ENCODE results near the gene NTSR1.

The NTSR1 gene

DNA sequence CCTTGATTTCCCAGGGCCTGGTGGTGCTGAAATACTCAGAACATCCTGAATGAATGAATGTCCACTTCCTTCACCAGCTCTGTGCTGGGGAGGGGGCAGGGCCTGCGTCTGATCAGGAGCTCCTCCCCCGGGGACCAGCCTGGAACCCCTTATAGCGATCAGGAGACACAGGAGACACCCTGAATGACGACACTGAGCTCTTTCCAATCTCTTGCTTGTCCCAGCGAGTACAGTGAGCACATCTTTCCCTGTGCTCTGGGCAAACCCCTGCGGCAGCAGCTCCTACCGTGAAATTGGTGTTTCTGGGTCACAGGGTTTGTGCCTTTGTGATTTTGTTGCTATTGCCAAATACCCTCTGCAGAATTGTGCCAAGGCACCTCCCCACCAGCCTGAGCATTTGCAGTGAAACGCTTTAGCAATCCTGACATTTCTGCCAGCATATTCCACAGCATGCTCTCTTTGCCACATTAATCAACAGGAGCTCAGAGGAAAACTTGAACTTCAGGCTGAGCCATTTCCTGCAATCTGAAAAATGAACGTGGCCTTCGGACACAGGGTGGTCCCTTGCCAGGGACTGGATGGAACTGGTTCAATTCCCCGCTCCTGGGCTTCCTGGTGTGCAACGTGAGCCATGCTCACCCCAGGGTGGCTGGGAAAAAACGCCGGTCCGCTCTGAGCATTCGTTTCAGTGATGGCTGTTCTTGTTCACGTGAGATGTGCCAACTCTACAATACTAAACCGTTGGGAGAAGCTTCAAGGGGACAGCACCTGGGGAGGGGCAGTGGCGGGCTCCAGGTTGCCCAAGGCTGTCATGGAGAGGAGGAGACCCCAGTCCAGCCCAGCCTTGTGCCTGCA lies 64.6 kb downstream of the NTSR1 start:
- DNase-seq: no peak

DNA sequence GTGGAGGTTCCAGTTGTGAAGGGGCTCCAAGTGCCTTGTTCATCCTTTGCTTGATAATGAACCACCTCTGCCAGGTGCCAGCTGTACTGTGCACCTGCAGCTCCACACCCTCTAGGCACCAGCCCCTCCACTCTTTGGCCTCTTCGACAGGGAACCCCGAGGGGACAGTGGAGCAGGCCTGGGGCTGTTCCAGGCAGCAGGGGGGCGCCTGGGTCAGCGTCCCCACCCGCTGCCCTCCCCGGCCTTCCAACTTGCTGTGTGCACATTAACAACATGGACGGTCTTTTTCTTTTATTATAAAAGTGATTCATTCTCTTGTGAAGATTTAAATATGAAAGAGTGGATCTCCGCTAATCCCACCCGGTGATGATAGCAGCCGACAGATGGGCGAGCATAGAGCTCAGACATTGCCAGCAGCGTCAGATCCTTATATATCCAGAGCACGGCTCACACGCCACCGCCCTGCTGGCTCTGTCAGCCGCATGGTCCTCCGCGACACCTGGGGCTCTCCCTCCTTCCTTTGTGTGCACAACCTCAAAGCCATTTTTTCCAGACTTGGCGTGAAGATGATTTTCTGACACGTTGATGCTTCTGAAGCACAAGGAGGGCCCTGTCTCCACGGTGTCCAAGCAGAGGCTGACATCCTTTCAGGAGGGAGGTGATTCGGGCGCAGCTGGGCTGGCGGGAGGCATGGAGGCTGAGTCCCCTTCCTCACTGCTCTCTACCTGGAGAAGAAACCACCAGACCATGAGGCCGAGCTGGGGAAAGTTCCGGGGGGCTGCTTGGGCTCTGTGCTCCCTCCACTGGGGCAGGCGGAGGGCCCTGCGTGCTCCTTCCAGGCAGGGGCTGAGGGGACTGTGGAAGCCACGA lies 65.4 kb downstream of the NTSR1 start:
- DNase-seq: no peak

DNA sequence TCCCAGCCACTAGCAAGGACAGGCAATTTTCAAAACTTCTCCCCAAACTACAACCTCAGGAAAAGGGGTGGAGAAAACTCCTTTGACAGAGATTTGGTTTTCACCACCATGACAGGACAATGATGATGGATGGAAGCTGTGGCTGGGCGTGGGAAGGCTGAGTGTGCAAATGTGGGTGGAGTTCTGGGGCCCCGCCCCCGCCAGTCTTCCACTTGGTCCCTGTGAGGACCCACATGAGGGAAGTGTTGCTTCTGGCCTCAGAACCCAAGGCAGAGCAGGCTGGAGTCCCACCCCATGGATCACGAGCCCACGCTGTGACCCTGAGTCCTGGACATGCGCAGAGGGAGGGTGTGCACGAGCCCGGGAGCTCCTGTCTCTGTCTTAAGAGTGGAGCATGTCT lies 66.1 kb downstream of the NTSR1 start:
- DNase-seq: no peak

DNA sequence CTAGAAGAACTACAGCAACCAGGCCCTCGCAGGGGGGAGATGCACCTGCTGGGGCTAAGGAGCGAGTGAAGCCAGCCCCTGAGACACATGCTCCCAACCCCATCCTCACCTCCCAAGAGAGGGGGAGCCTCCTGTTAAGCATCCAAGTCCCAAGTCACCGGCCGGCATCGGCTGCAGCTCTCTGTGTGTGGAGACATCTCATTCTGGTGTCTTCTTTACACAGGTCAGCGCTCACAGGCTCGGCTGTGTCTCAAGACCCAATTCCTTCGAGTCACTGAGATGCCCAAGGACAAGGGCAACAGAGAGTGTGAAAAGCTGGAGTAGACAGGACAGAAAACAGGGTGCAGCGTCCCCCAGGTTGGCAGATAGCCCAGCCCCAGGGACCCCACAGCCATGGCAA lies 66.6 kb downstream of the NTSR1 start:
- no peak for DNase-seq

DNA sequence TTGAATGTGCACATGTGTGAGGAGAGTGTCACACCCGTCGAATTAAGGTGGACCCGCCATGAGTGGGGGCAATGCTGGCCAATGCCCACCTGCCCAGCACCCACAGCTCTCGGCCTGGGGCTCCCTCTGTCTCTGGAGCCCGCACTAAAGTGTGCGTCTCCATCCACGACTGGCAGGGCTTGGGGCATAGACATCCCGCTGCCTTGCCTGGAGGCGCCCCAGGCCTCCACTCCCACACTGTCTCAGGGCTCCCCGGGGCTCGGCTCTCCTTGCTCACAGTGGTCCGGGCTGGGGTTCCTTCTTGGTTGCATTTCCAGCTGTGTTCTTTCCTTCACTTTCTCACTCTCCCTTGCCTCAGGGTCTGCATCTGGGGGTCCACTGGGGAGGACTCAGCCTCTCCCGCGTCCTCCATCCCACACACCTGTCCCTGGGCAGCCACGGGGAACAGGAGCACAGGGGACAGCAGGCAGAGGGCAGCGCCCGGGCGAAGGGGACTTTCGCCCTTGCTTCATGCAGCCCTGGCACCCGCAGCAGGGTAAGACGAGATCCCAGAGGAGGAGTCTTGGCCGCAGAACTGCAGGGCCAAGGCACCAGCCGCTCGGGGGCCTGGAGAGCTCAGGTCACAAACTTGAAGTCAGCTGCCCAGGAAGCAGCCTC lies 67.5 kb downstream of the NTSR1 start:
- DNase-seq: no peak

DNA sequence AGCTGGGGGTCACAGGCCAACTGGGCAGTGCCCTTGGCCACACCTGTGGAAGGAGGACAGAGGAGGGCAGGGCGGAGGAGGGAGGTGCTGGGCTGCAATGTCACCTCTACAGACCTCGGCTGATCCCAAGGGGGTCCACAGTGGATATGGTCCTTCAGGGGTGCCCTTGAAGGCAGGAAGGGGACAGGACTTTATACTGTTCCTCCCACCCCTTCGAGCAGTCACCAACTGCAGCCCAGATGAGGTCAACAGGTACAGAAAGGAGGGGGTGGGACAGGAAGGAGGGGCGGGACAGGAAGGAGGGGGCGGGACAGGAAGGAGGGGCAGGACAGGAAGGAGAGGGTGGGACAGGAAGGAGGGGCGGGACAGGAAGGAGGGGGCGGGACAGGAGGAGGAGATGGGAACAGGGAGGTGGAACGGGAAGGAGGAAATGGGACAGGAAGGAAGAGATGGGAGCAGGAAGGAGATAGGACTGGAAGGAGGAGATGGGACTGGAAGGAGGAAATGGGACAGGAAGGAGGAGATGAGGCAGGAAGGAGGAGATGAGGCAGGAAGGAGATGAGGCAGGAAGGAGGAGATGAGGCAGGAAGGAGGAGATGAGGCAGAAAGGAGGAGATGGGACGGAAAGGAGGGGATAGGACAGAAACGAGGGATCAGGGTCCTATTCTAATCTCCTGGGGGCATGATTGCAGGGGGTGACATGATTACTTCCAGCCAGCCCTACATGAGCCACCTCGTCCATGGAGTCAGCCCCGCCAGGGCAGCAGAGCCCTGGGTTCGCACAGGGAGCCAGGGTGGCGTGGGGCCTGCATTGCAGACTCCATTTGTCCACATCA lies 68.3 kb downstream of the NTSR1 start:
- peak; percentile 16 for DNase-seq

DNA sequence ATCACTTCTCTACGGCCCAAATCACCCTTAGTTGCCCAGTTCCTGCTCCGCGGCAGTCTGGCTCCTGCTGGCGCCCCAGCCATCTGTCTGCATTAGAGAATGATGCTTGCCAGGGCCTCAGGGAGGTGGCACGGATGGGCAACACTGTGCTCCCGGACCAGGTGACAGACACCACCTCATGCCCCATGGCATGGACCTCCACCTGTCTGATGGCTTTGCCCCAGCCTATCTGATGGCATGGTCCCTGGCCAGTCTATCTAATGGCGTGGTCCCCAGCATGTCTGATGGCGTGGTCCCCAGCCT lies 68.8 kb downstream of the NTSR1 start:
- DNase-seq: no peak

DNA sequence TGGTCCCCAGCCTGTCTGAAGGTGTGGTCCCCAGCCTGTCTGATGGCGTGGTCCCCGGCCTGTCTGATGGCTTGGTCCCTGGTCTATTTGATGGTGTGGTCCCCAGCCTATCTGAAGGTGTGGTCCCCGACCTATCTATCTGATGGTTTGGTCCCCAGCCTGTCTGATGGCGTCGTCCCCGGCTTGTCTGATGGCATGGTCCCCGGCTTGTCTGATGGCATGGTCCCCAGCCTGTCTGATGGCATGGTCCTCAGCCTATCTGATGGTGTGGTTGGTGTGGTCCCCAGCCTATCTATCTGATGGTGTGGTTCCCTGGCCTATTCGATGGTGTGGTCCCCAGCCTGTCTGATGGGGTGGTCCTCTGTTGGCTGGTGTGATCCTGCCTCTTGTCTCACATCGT lies 69.4 kb downstream of the NTSR1 start:
- no peak for DNase-seq

DNA sequence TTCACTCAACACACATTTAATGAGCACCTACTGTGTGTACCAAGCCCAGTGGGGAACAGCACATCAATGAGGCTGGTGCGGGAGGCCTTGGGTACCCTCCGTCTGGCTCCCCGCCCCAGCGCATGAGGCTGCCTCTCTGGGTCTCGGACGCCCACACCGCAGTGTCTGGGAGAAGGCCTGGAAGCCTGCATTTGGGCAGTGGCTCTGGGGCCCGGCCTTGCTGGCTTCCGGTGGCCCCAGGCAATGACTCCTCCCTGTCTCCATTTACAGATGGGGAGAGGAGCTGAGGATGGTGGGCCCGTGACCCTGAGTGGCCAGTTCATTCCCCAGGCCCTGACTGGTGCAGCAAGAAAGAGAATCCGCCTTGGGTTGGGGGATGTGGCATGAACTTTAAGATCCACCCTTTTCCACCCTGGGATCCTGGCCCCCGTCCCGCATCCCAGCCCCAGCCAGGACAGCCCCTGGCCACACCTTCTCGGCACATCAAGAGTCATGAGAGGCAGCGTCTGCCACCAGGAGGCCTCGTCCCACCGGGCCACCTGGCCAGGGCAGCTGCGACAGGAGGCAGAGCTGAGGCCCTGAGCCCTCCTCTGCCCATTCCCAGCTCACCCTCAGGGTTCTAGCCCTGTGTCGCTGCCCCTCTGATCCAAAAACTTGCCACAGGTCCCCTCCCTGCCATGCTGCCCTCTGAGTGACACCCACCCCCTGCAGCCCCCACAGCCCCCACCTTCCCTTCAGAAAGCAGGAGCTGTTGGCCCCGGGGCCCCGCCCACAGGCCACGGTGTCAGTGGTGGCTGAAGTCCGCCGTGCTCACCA lies 70.2 kb downstream of the NTSR1 start:
- no peak for DNase-seq

DNA sequence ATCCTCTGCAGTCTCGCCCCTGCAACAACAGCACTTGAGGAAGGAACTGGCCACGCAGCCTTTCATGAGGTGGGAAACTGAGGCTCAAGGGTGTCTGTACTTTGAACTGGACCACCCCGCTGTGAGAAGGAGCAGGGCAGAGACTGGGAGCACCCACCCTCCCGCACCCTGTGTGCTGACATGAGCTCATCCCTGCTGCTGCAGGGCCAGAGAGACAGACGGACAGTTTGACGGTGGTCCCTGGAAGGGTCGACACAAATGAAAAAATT lies 70.7 kb downstream of the NTSR1 start:
- DNase-seq: no peak

DNA sequence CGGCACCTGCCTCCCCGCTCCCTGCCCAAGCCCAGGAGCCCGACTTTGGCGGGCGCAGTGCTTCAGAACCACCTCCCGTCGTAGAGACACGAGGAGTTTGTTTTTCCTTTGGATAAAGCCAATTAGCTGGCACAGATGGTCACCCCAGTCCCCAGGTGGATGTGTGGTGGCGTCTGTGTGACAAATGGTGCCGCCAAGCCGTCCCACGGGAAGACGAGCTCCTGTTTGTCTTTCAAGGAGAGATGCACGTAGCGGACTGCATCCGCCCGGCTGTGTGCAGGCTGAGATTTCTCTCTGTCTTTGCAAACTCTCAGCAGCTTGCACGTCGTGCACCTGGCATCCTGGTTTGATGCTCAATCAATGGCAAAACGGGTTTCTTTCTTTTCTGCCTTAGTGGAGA lies 71.6 kb downstream of the NTSR1 start:
- DNase-seq: no peak

DNA sequence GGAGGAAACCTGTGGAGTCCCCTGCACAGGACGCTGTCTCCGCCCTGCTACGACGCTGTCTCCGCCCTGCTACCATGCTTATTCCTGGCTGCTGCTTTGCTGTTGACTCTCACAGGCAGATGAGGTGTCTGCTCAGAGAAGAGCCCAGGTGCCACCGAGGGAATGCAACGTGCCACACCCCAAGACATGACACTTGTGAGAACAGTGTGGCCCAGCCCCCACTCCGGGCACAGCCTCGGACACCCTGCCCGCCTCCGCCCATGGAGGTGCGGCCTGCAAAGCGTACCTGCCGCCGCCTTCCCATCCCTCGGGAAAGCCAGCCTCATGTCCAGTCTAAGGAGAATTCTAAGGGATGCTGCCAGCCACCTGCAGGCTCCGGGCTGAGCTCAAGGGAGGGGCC lies 72.1 kb downstream of the NTSR1 start:
- no peak for DNase-seq

DNA sequence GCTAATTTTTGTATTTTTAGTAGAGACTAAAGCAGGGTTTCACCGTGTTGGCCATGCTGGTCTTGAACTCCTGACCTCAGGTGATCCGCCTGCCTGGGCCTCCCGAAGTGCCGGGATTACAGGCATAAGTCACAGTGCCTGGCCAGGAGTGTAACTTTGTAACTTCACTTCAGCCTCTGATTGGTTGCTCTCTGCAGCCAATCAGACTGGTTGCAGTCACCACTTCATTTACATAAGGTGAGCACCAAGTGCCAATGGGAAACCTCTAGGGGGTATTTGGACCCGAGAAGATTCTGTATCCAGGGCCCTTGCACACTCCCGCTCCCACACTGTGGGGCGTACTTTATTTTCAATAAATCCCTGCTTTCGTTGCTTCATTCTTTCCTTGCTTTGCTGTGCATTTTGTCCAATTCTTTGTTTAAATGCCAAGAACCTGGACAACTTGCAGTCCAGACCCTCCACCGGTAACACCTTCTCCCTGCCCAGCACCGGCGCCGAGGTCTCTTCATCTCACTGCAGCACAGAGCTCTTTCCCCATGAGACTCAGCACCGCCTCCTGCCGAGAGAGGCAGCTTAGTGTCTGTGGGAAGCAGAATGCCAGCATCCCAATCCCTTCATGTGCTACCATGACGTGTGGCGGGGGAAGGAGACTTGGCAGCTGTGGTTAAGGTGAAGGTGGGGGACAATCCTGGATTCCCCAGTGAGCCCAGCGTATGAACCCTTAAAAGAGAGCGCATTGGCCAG lies 73.7 kb downstream of the NTSR1 start:
- no peak for DNase-seq

DNA sequence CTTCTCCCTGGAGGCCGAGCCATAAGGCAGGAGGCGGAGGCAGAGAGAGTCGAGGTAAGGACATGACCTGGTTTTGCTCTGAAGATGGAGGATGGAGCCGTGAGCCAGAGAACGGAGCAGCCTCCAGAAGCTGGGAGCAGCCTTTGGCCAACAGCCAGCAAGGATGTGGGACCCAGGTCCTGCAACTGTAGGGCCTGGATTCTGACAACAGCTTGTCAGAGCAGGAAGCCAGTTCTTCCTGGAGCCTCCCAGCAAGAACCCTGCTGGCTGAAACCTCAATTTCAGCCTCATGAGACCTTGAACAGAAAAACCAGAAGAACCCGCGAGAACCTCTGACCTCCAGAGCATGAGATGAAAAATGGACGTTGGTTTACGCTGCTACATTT lies 74.2 kb downstream of the NTSR1 start:
- no peak for DNase-seq

DNA sequence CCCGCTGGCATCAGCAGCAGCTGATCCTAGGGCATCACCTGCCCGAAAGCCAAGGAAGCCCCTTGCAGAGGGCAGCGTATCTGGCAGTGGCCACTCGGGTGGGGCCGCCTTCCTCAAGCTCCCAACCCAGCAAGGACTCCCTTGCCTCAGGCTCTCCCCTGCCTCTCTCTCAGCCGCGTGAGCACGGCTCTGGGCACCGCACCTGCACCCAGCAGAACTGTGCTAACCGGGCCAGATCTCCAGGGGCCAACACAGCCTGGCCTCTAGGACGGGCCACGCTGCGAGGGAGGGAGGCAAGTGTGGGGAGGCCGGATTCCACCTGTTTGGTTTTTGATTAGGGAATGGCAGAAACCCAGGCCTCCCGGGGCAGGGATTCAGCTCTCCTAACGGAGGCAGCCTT lies 75.9 kb downstream of the NTSR1 start:
- DNase-seq: no peak

DNA sequence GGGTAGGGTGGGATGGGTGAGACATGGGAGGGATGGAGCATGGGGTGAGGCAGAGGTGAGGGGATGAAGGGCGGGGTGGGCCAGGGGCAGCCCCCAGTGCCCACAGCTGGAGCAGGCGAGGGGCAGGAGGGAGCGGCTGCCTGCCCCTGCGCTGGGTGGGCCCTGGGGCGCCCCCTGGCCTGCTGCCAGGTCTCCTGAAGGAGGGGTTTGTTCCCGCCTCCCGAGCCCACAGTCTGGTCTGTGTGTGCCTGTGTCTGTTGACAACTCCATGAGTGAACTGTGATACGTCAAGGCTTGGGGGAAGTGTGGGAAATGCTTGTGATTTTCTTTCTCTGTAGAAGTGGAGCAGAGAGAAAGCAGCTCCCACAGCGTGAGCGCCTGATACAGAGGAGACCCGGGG lies 76.8 kb downstream of the NTSR1 start:
- no peak for DNase-seq

DNA sequence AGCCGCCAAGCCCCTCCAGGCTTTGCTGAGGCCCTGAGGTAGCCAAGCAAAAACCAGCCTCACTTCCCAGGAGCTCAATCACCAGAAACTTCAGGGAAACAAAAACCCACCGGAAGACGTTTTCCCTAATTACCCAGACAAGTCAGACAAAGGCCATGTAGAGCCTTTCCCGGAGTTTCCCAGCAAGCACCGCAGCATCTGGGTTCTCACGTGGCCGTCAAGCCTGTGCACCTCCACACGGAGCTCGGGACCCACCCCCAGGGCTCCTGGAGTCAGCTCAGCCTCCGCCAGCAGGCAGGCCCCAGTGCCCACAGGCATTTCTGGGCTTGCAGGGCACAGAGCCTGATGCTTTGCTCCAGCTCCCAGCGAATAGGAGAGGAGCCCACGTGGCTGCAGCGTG lies 77.5 kb downstream of the NTSR1 start:
- DNase-seq: no peak

DNA sequence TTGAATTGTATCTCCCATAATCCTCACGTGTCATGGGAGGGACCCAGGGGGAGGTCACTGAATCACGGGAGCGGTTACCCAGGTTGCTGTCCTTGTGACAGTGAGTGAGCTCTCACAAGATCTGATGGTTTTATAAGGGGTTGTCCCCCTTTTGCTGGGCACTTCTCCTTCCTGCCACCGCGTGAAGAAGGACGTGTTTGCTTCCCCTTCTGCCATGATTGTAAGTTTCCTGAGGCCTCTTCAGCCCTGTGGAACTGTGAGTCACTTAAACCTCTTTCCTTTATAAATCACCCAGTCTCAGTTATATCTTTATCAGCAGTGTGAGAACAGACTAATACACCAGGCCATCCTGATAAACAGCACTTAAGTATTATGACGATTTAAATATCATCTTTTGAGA lies 78.7 kb downstream of the NTSR1 start:
- no peak for DNase-seq

DNA sequence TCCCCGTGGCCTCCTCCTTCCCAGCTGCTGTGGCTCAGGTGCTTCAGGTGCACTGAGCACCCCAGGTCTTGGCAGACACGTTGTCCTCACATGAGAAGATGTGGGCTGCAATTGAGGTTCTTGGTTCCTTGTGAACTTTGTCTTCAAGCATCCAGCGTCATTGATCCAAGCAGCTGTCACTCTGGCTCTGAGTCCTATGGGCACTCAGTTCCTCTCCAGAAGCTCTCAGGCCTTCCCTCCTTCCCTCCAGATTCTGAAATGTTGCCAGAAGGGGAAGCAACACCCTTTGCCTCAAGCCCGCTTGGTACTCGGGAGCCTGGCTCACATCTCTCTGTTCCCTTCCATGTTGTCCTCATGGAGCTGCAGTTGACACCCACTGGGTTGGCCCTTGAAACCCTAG lies 79.2 kb downstream of the NTSR1 start:
- DNase-seq: no peak

DNA sequence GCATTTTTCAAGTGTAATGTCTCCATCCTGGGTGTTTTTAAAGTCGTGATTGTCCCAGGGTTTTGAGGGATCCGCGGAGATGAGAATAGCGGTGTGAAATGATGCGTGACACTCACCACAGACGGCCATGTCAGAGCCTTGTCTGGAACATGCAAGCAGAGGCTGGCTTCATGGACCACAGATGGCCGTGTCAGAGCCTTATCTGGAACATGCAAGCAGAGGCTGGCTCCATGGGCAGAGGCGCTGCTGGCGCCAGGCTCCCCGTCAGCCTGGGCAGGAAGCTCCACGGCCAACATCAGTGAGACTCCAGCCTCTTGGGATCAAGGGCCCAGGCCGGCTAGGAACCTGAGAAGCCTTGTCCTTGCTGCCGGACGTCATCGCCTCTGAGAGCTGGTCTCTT lies 80.0 kb downstream of the NTSR1 start:
- DNase-seq: no peak

DNA sequence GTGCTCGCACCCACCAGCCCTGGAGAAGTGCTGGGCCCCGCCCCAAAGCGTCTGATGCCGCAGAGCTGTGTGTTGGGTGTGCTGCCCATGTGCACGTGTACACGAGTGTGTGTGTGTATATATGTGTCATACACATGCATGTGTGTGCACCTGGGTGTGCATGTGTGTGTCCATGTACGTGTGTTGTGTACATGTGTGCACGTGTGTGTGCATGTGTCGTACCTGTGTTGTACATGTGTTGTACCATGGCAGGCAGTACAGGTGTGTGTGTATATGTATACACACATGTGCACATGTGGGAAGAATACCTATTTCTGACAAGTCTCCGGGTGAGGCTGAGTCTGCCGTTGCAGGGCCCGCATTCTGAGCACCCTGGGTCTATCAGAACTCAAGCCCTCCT lies 81.4 kb downstream of the NTSR1 start:
- DNase-seq: no peak
